ENCODE results near the gene GGT1. TPM values are rescaled to one million over a fixed set of nuclear protein-coding genes. Genes with fewer than 3 reads are reported as not detected.

Gene GGT1
- total RNA-seq, 1 donor from 2014 or later: 131 TPM

DNA sequence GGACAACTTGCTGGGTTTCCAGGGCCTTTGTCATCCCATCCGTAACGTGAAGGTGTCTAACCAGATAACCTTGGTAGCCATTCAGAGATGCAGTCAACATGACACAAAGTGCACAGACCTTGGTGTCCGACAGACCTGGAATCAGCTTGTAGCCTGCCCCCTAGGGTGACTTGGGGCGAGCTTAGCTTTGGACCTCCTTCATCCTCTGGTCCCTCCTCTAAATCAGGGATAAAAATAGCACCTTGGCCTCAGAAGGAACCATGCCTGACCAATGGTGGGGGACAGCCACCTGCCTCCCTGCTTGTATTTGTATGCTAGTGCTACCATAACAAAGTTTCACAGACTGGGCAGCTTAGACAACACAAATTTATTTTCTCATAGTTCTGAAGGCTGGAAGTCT, 43.5 kb upstream of the GGT1 start:
- Histone ChIP-seq H3K9me3 (no peaks in the 10 kb centered on the region), H3K36me3 (peaks cover 47% of the 10 kb centered on the region), H3K4me1 (peaks cover 28% of the 10 kb centered on the region), H3K27ac (no peak overlapping the region), H3K27me3 (no peaks in the 10 kb centered on the region), H3K4me3 (no peak overlapping the region)
- ATAC-seq (no peak), DNase-seq (no peak)
- TF ChIP-seq, protein P1, sequence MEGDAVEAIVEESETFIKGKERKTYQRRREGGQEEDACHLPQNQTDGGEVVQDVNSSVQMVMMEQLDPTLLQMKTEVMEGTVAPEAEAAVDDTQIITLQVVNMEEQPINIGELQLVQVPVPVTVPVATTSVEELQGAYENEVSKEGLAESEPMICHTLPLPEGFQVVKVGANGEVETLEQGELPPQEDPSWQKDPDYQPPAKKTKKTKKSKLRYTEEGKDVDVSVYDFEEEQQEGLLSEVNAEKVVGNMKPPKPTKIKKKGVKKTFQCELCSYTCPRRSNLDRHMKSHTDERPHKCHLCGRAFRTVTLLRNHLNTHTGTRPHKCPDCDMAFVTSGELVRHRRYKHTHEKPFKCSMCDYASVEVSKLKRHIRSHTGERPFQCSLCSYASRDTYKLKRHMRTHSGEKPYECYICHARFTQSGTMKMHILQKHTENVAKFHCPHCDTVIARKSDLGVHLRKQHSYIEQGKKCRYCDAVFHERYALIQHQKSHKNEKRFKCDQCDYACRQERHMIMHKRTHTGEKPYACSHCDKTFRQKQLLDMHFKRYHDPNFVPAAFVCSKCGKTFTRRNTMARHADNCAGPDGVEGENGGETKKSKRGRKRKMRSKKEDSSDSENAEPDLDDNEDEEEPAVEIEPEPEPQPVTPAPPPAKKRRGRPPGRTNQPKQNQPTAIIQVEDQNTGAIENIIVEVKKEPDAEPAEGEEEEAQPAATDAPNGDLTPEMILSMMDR (IDR thresholded peaks at IDR 0.05): no peak
- intact Hi-C loops (cut with DNase I): no loop called here

DNA sequence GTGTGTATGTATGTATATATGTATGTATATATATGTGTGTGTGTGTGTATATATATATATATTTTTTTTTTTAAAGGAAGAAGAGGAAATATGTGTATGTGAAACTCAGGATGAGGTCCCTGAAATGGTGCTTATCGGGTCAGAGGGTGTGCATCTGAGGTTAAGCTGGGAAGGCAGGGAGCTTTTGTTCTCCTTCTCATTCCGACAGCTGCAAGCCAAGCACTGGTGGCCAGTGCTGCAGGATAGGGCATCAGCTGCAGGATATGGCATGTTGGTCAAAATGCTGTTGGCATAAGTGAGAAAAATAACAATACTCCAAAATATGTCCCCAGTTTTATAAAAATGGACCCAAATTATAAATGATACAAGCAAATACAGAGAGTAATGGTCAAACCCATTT, 39.7 kb upstream of the GGT1 start:
- no peak for DNase-seq

DNA sequence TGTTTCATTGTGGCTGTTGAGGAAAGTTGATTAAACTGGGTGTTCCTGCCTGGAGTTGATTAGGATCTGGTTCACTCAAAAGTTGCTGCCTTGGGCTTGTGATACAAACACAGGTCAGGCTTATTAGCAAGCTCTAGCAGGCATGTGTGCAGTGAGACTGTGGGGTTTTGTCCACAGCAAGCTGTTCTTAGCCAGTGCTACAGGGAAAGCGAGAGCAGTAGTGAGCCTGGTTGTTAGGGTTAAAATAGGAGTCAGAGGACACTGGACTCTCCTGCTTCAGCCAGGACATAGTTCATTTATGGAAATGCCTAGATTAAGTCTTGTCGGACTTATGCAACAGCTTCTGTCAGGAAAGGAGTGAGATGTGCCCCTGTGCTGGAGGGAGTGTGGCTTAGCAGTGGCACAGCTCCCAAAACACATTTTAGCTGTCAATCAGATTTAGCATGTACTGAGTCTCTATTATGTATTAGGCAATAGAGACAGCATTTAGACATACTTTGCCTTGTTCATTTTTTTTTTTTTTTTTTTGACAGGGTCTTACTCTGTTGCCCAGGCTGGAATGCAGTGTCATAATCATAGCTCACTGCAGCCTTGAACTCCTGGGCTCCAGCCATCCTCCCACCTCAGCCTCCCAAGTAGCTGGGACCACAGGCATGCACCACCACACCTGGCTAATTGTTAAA, 38.5 kb upstream of the GGT1 start:
- Histone ChIP-seq H3K4me3 (no peak overlapping the region), H3K4me1 (peaks cover 31% of the 10 kb centered on the region), H3K9me3 (no peaks in the 10 kb centered on the region), H3K36me3 (peaks cover 44% of the 10 kb centered on the region), H3K27ac (no peak overlapping the region), H3K27me3 (no peaks in the 10 kb centered on the region)
- TF ChIP-seq, protein P1 (IDR thresholded peaks at IDR 0.05): no peak
- peak; percentile 32 for ATAC-seq
- DNase-seq: no peak
- intact Hi-C loops (cut with DNase I): no loop called here

More for the DNA sequence above, 39.7 kb upstream of the GGT1 start:
- peaks cover 44% of the 10 kb centered on the region for H3K36me3 ChIP-seq
- H3K4me1 ChIP-seq: peaks cover 31% of the 10 kb centered on the region
- intact Hi-C loops (cut with DNase I): no loop called here
- H3K4me3 ChIP-seq: no peak overlapping the region
- no peaks in the 10 kb centered on the region for H3K9me3 ChIP-seq
- H3K27ac ChIP-seq: no peak overlapping the region
- no peaks in the 10 kb centered on the region for H3K27me3 ChIP-seq
- no peak for ATAC-seq
- TF ChIP-seq, protein P1 (IDR thresholded peaks at IDR 0.05): no peak

- Histone ChIP-seq H3K4me1 (peaks cover 31% of the 10 kb centered on the region), H3K4me3 (no peak overlapping the region), H3K36me3 (peaks cover 48% of the 10 kb centered on the region), H3K27me3 (no peaks in the 10 kb centered on the region), H3K27ac (no peak overlapping the region), H3K9me3 (no peaks in the 10 kb centered on the region)
- no peak for DNase-seq
- TF ChIP-seq, protein P1 (IDR thresholded peaks at IDR 0.05): no peak
- intact Hi-C loops (cut with DNase I): no loop called here
- ATAC-seq: no peak
Measured at GRCh38 chr22:24565077-24565476, 37.9 kb upstream of the GGT1 start.

DNA sequence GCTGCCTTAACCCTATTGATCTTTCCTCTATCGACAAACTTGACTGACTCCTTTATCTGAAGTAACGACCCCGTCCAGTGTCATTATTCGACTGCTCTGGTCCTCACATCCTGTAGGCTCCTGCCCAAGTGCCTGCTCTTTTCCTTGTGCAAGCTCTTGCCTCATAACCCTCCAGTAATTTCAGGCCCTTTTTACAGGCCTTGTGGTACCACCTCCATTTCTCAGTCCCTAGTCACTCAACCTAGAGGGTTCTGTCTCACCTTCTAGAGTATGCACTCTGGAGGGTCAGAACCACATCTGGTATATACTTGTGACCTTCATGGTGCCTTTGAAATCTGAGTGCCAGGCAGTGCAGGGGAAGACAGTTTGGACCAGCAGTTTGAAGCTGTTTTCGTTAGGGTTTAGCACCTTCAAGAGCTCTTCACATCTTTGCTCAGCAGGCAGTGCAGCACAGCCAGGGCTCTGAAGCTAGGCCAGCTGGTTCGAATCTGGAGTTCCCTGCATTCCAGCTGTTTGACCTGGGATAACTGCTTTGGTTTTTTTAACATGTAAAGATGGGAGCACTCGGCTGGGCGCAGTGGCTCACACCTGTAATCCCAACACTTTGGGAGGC, 36.0 kb upstream of the GGT1 start:
- Histone ChIP-seq H3K27ac (peak overlapping the region; percentile 19), H3K4me3 (no peak overlapping the region), H3K36me3 (peaks cover 55% of the 10 kb centered on the region), H3K9me3 (no peaks in the 10 kb centered on the region), H3K4me1 (peaks cover 31% of the 10 kb centered on the region), H3K27me3 (no peaks in the 10 kb centered on the region)
- TF ChIP-seq, protein P1 (IDR thresholded peaks at IDR 0.05): no peak
- ATAC-seq (peak; percentile 70), DNase-seq (no peak)
- intact Hi-C loops (cut with DNase I): no loop called here
